Measurements from ENCODE around the gene NLRP7. TPM values are rescaled to one million over a fixed set of nuclear protein-coding genes. Genes with fewer than 3 reads are reported as not detected.
A peak's percentile ranks its signal among the peaks of the same experiment; 100 is the strongest.
"Not testable (repeated sequence)": the region's sequence is repeated elsewhere in the genome, so short reads cannot be mapped to it uniquely, and the experiment has no call there.

The NLRP7 gene
- total RNA-seq, 1 donor from 2014 or later: not detected

DNA sequence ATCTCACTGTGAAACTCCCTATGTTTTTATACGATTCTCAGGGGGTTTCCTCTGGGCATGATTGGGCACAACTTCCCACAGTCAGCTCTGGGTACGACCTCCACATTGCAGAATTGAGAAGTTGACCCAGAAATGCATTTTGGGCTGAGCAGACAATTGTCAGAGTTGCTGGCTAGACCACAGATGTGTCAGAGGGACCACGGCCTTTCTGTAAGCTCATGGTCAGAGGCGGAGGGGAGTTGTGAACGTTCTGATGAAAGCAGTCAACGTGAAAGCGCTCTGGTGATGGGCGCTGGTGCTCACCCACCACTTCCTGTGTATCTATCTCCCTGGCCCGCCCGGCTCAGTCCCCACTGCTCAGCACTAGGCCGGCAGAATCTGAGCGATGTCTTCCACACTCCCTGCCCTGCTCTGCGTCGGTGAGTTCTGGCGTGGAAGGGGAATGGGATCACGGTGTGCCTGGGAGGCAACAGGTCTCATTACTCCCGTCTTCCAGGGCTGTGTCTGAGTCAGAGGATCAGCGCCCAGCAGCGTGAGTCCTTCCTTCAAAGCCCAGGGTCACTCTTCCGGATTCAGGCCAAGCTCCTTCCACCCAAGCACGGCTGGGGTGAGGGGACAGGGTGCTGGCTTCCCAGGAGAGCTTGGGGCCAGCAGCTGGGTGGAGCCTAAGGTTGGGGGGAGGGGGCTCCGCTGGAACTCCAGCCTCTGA, 41.4 kb downstream of the NLRP7 start, which contains the start of gene NCR1:
Gene NCR1 (plus strand): TSS at position 346 of the 709 bp plus-strand sequence. CDS start 40 bp downstream, at position 386.
- H3K27me3 Mint-ChIP-seq (ENCODE audit: low read depth): no peaks in the 10 kb centered on the region
- peak within 1 kb of the TSS; percentile 33 for H3K27ac Mint-ChIP-seq
- H3K4me1 Mint-ChIP-seq: peaks cover 13% of the 10 kb centered on the region
- peaks cover 4% of the 10 kb centered on the region for H3K9me3 Mint-ChIP-seq
- H3K36me3 Mint-ChIP-seq: no peaks in the 10 kb centered on the region
- DNase-seq (ENCODE audit: low spot score in 2 of 2, unreplicated experiment in 2 of 2): no peak
- H3K4me3 Mint-ChIP-seq: no peak within 1 kb of the TSS
- TF ChIP-seq, protein P1, sequence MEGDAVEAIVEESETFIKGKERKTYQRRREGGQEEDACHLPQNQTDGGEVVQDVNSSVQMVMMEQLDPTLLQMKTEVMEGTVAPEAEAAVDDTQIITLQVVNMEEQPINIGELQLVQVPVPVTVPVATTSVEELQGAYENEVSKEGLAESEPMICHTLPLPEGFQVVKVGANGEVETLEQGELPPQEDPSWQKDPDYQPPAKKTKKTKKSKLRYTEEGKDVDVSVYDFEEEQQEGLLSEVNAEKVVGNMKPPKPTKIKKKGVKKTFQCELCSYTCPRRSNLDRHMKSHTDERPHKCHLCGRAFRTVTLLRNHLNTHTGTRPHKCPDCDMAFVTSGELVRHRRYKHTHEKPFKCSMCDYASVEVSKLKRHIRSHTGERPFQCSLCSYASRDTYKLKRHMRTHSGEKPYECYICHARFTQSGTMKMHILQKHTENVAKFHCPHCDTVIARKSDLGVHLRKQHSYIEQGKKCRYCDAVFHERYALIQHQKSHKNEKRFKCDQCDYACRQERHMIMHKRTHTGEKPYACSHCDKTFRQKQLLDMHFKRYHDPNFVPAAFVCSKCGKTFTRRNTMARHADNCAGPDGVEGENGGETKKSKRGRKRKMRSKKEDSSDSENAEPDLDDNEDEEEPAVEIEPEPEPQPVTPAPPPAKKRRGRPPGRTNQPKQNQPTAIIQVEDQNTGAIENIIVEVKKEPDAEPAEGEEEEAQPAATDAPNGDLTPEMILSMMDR (IDR thresholded peaks at IDR 0.05; ENCODE audit: unreplicated experiment): no peak

DNA sequence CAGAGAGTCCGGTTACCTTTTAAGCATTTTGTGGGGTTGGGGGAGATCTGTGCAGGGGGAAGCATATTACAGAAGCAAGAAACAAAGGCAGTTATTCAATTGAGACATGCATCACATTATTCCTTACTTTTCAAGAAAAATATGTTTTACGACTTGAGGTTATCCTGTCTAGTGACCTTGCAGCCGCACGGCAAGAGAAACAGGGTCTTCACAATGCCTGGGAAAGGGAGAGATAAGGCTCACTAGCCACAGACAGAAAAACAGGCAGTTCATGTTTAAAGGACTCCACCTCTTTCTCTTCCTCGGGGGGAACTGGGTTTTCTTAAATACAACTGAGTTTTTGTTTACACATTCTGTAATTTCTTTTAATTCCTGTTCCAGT, 41.9 kb downstream of the NLRP7 start:
- TF ChIP-seq, protein P1 (IDR thresholded peaks at IDR 0.05; ENCODE audit: unreplicated experiment): no peak
- Mint-ChIP-seq H3K4me3 (no peak overlapping the region), H3K27me3 (ENCODE audit: low read depth) (no peaks in the 10 kb centered on the region), H3K9me3 (no peaks in the 10 kb centered on the region), H3K36me3 (no peaks in the 10 kb centered on the region), H3K27ac (peak overlapping the region; percentile 33), H3K4me1 (peaks cover 9% of the 10 kb centered on the region)
- no peak for DNase-seq (ENCODE audit: low spot score in 2 of 2, unreplicated experiment in 2 of 2)

- not testable (repeated sequence) for H3K9me3 Mint-ChIP-seq; DNase-seq (ENCODE audit: low spot score in 2 of 2, unreplicated experiment in 2 of 2); H3K27me3 Mint-ChIP-seq (ENCODE audit: low read depth); H3K36me3 Mint-ChIP-seq; H3K4me3 Mint-ChIP-seq; H3K27ac Mint-ChIP-seq; H3K4me1 Mint-ChIP-seq
Measured at GRCh38 chr19:54904261-54904660, 43.1 kb downstream of the NLRP7 start.

GRCh38 chr19:54903303-54903702, 44.0 kb downstream of the NLRP7 start:
- peaks cover 9% of the 10 kb centered on the region for H3K4me1 Mint-ChIP-seq
- DNase-seq (ENCODE audit: low spot score in 2 of 2, unreplicated experiment in 2 of 2): no peak
- H3K36me3 Mint-ChIP-seq: no peaks in the 10 kb centered on the region
- H3K27ac Mint-ChIP-seq: no peak overlapping the region
- peaks cover 14% of the 10 kb centered on the region for H3K27me3 Mint-ChIP-seq (ENCODE audit: low read depth)
- H3K9me3 Mint-ChIP-seq: no peaks in the 10 kb centered on the region
- no peak overlapping the region for H3K4me3 Mint-ChIP-seq
- TF ChIP-seq, protein P1 (IDR thresholded peaks at IDR 0.05; ENCODE audit: unreplicated experiment): no peak

DNA sequence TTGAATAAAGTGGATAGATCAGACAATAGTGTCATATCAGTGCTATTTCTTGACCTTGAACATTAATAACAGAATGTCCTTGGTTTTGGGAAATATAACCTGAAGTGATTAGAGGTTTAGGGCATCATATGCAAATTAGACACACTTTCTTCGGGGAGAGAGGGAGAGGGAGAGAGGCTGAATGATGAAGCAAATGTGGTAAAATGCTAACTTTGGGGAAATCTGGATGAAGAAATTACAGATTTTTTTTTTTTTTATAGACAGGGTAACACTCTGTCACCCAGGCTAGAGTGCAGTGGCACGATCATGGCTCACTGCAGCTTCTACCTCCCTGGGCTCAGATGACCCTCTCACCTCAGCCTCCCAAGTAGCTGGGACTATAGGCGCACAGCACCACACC, 45.3 kb downstream of the NLRP7 start:
- Mint-ChIP-seq H3K9me3 (no peaks in the 10 kb centered on the region), H3K27me3 (ENCODE audit: low read depth) (peaks cover 14% of the 10 kb centered on the region), H3K4me1 (peaks cover 9% of the 10 kb centered on the region), H3K36me3 (no peaks in the 10 kb centered on the region), H3K27ac (no peak overlapping the region), H3K4me3 (no peak overlapping the region)
- TF ChIP-seq, protein P1 (IDR thresholded peaks at IDR 0.05; ENCODE audit: unreplicated experiment): no peak
- DNase-seq (ENCODE audit: low spot score in 2 of 2, unreplicated experiment in 2 of 2): no peak

GRCh38 chr19:54901153-54901552, 46.2 kb downstream of the NLRP7 start:
- H3K4me3 Mint-ChIP-seq; H3K36me3 Mint-ChIP-seq; H3K27ac Mint-ChIP-seq; H3K9me3 Mint-ChIP-seq; DNase-seq (ENCODE audit: low spot score in 2 of 2, unreplicated experiment in 2 of 2): not testable (repeated sequence)
- Mint-ChIP-seq H3K4me1 (peaks cover 12% of the 10 kb centered on the region), H3K27me3 (ENCODE audit: low read depth) (peaks cover 15% of the 10 kb centered on the region)

- H3K9me3 Mint-ChIP-seq: not testable (repeated sequence)
Measured at GRCh38 chr19:54899646-54900045, 47.7 kb downstream of the NLRP7 start.

DNA sequence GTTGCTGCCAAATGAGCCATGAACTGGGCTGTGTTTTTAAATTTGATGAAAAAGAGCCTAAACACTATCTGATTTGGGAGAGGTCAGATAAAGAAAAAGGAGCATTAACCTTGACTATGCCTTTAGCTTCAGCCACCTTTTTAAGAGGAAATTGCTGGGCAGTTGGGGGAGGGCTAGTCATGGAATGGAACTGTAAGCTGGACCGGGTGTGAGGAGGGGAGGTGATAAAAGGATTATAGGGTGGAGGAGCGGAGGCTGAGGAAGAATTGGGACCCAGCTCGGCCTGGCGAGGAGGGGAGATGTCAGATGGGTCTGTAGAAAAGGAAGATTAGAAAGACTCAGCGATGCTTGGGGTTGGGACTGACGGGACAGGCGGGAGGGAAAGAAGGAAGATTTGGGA, 48.6 kb downstream of the NLRP7 start:
- not testable (repeated sequence) for H3K36me3 Mint-ChIP-seq; H3K27ac Mint-ChIP-seq; H3K9me3 Mint-ChIP-seq; H3K4me3 Mint-ChIP-seq; DNase-seq (ENCODE audit: low spot score in 2 of 2, unreplicated experiment in 2 of 2)
- Mint-ChIP-seq H3K4me1 (peaks cover 21% of the 10 kb centered on the region), H3K27me3 (ENCODE audit: low read depth) (peaks cover 15% of the 10 kb centered on the region)

More at GRCh38 chr19:54899646-54900045, 47.7 kb downstream of the NLRP7 start:
- Mint-ChIP-seq H3K27me3 (ENCODE audit: low read depth) (peaks cover 15% of the 10 kb centered on the region), H3K4me1 (peaks cover 15% of the 10 kb centered on the region)
- not testable (repeated sequence) for H3K4me3 Mint-ChIP-seq; DNase-seq (ENCODE audit: low spot score in 2 of 2, unreplicated experiment in 2 of 2); H3K27ac Mint-ChIP-seq; H3K36me3 Mint-ChIP-seq

Measured in mesothelial cell of epicardium (in vitro differentiated cells).